NCI-H82 treated with DMSO at 0.1 percent for 48 hours (cell line): Measurements from ENCODE around the gene CMIP.

Experiments
- DNase-seq: peaks from one replicate; lab custom pipeline; 2025; ENCODE audit not compliant: unreplicated experiment; lab: John Stamatoyannopoulos, UW

The CMIP gene

GRCh38 chr16:81492965-81493754, 48.6 kb downstream of the CMIP start:
- no peak for DNase-seq

GRCh38 chr16:81493755-81494433, 49.3 kb downstream of the CMIP start:
- no peak for DNase-seq

DNA sequence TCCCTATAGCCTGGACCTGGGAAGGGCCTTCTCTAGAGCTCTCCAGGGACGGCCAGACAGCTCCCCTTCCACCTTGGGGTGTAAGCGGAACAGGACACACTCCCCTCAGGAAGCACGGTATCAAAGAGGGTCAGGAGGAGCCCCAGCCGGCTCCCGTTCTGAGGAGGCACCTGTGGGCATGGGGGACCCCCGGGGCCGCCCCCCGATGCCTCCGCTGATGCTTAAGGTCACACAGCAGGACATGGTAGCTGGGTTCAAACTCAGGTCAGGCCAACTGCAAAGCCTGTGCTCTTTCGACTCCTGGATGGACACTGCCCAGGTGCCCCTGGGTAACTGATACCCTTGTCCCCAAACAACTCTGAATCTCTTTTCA, 49.8 kb downstream of the CMIP start:
- no peak for DNase-seq

DNA sequence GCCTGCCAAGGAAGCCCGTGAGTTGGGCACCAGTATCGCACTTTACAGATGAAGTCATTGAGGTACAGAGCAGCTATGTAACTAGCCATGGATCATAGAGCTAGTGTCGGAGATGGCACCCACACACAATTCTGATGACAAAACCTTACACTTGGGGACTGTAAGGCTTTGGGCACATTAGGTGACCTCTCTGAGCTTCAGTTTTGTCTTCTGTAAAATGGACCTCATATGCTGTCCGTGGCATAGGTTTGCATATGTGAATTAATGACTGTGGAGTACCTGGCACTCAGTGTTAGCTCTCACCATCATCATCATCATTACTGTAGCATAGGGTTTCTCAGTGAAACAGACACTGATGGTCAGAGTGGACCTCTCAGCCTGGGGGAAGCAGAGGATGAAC, 50.3 kb downstream of the CMIP start:
- DNase-seq = no peak

DNA sequence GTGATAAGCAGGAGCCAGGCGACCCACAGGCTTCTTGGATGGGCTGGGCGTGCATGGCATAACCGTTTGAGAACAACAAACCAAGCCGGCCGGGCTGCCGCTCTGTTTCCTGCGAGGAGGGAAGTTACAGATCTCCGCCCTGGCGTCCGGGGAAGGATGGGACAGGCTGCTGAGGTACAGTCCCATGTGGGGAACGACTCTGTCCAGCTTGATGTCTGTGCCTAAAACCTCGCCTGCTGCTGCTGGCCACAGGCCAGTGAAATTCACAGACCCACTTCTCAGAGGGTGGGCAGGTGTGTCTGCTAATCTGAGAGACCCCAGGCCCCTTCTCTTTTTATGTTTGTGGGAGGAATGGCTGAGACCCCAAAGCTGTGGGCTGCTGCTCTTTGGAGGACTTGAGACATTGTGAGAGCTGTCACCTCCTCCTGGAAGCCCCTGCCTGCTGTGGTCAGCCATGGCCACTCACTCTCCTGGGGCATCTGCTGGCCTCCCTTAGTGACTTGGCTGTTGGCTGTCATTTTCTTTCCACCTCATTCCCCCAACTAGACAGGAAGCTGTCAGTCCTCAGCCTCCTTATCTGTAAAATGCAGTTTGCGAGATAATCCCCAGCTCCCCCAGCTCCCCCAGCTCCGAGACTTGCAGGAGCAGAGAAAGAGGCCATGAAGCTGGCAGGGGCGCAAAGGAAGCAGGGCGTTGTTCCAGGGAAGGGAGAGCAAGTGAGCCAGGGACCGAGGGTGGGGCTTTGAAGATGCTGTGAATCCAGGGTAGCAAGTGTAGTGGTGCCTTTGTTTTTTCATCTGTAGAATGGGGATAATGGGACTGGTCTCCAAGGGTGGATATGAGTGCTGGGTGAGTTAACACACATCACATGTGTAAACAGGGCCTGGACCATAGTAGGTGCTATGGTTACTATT, 51.0 kb downstream of the CMIP start:
- DNase-seq = no peak

- no peak for DNase-seq
These were observed 51.7 kb downstream of the CMIP start for GRCh38 chr16:81496321-81496720.

DNA sequence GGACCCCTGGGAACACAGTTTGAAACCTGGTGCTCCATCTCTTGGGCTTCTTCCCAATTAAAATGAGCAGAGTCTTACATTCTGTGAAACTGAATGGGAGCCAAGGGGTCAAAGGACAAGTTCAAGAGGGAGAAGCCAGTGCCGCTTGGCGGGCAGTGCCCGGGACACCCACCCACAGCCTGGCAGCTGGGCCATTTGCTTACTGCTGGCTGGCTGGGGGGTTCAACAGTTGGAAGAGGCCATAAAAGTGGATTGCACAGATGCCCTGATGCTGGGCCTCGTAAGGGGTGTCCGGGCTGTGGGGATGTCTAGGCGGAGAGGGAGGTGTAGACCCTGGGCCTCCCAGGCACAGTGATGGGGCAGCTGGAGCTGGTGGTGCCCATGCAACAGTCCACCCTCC, 52.1 kb downstream of the CMIP start:
- DNase-seq = no peak

GRCh38 chr16:81497690-81498089, 53.1 kb downstream of the CMIP start:
- DNase-seq = no peak

- DNase-seq = no peak
These were observed 53.7 kb downstream of the CMIP start for GRCh38 chr16:81498351-81498750.

GRCh38 chr16:81499576-81500380, 55.2 kb downstream of the CMIP start:
- no peak for DNase-seq

DNA sequence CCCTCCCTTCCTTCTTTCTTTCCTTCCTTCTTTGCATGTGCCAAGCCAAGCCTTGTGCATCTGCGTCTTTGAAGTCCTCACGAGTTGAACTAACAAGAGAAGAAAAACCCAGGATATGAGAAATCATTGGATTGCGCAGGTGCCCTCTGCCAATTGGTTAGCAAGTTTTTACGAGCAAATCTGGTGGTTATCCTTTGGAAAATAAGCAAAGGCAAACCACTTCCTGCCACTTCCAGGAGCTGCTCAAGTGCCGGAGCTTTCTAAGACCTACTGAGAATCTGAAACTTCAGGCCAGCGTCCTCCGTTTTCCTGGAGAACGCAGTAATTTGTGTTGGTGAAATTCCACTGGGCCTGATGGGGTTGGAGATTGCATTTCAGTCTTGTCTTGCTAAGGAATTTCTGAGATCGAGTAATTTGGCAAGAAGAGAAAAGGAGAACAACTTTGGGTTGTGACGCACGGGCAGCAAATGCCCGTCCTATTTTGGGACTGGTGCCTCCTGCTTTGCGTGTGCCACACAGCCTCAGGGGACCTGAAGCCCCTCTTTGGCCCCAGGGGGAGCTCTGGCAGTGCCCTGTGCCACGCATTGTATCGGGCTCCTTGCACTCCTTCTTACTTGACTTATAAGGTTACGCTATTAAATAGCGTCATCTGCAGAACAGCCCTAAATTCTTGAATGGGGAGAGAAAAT, 56.4 kb downstream of the CMIP start:
- DNase-seq = no peak

DNA sequence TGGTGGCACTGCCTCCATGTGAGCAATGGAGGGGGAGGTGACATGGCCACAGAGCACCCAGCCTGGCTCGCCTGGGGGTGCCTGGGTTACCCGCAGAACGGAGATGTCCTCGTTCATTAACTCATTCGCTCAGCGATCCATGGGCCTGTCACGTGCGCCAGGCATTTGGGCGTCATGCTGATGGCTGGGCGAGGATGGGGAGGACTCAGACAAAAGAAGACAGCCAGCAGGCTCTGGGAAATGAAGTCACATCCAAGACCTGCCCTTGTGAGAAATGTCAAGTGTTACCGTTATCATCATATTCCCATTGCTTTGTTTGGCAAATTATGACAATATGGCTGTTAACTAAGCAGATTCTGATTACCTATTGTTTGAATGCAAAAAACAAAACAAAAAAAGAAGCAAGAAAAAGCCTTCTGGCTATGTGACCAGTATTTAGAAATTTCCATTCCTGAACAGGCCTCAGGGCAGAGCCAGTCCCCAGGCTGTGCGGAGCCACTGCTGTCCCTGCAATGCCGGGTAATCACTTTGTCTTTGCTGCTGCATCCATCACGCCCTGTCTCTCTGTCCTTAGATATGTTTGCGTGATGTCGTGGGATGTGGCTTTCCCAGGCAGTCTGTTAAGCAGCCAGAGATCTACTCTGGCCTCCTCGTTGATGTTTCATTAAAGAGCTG, 57.9 kb downstream of the CMIP start:
- DNase-seq = no peak

DNA sequence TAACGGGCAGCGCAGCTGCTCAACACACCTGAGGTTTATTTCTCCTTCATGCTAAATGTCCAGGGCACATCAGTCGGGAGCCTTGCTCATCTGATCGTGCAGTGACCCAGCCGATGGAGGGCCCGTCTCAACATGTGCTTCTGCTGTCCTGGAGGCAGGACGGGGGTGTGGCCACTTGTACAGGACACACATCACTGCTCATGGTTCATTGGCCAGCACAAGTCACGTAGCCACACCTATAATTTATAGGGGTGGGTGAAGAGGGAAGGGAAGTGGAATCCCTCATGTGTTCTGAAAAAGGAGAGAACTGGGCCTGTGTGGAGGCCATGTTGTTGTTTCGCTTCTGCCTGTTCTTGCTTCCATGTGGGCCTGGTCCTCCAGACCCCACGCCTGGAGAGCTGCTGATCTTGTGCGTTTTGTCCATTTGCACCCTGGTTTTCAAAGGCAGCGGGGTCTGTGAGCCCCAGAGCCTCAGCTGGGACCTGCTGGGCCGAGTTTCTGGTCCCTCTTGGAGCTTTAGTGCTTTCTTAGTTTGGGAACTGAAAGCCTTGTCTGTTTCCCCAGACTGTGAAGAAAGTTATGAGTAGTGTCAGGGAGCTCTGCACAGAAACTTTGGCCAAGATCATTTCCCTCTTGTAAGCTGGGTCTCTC, 60.5 kb downstream of the CMIP start:
- DNase-seq = no peak

DNA sequence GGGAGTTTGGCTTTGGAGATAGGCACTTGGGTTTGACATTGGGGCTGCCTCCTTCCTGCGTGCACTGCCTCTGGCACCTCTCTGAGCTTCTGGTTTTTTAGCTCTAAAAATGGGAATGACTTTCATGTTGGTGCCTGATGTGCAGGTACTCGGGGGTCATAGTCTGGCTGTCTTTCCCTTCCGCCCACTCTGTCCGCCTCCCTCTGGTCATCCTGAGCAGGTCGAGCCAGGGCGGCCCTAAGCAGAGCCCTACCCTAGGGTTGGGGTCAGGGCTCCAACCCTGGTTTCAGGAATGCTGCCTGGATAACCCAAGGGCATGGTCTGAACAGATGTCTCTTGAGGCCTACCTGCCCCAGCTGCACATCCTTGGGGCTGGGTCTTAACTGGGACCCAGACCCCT, 64.8 kb downstream of the CMIP start:
- DNase-seq = no peak

DNA sequence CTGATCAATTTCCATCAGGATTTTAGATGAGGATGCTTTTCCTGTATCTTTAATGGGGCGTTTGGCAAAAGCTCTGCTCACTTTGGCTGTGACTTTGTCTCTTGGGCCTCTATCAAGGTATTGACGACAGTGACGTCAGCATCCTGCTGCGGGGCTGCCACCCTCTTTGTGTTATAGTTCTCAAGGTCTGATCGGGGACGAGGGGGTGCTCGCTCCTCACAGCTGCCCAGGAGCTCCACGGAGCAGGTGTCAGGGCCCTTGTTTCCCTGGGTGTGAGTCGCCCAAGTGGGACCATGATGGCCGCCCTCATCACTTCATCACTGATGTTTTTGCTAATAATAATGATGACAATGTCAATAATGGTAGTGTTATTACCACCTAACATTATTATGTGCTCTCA, 65.4 kb downstream of the CMIP start:
- DNase-seq = no peak

DNA sequence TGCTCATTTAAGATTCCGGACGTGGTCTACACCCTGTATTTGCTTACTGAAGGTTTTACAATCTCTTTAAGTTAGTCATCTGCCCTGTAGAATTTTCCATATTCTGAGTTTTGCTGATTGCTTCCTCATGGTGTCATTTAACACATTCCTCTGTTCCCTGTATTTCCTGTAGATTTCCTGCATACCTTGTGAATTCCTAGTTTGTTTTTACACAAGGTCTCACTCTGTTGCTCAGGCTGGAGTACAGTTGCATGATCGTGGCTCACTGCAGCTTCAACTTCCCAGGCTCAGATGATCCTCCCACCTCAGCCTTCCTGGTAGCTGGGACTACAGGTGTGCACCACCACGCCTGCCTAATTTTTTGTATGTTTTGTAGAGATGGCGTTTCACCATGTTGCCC, 66.8 kb downstream of the CMIP start:
- no peak for DNase-seq

DNA sequence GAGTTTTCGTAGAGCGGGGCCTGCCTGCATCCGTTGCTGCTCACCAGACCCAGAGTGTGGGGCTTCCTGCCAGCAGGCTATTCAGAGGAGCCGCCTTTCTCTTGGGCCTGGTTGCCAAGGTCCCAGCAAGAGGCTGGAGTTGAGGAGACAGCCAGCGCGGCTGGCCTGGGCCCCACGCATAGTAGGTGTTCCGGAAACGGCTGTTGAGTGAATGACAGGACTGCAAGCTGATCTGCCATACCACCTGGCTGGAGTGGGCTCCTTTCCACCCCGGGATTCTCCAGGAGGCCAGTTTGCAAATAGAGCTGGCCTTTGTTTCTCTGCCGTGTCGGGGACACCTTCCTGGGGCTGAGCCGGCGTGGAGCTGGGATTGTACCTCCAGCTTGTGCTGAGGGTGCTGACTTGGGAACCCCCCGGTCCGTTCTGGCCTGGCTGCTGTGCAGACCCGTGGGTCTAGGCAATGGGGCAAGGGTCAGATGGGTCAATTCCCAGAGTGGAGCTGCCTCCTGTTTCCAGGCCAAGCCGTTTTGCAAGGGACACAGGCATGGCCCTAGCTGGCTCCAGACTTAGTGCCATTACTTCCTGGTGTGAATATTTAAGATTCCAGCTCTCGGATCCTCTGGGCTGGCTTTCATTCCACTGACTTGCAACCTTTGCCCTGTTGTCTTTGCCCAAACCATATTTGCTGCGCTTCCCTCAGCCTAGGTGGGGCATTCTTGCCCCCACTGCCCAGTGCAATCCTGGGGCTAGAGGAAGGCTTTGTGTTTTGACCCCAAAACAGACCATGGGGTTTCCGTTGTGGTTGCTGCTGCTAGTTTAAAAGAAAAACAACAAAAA, 68.8 kb downstream of the CMIP start:
- no peak for DNase-seq

- no peak for DNase-seq
These were observed 69.5 kb downstream of the CMIP start for GRCh38 chr16:81514041-81514559.
